ENCODE data around the gene CUBN. TPM values are rescaled to one million over a fixed set of nuclear protein-coding genes. Genes with fewer than 3 reads are reported as not detected.

CUBN gene
- total and polyA plus RNA-seq, 8 donors = 0.28 to 1.3 (median 0.66) TPM

DNA sequence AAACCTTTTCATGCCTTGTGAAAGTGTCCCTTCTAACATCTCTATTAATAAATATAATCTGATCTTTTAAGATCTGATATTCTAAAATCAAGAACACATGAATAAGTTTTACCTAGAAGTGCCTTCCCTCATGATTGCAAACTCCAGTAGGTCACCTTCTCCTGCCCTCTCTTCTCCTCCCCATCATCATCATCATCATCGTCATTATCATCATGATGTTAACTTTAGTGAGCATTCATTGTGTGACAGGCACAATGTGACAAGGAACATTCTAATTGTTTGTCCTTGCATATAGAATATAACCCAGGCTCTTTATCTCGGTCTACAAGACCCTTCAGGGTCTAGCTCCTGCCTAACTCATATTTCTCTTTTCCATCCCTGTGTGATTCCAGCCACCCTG lies 51.7 kb downstream of the CUBN start:
- Histone ChIP-seq H3K27ac (no peak overlapping the region), H3K36me3 (no peaks in the 10 kb centered on the region), H3K9me3 (no peaks in the 10 kb centered on the region), H3K27me3 (no peaks in the 10 kb centered on the region), H3K4me1 (no peaks in the 10 kb centered on the region), H3K4me3 (no peak overlapping the region)
- no peak for ATAC-seq
- intact Hi-C loops (cut with DNase I) = no loop called here
- DNase-seq = no peak
- no peak for FAIRE-seq
- WGBS, 2 donors = 72 to 75% methylated on average over 2 of the region's 2 CpGs
- TF ChIP-seq, protein P1, sequence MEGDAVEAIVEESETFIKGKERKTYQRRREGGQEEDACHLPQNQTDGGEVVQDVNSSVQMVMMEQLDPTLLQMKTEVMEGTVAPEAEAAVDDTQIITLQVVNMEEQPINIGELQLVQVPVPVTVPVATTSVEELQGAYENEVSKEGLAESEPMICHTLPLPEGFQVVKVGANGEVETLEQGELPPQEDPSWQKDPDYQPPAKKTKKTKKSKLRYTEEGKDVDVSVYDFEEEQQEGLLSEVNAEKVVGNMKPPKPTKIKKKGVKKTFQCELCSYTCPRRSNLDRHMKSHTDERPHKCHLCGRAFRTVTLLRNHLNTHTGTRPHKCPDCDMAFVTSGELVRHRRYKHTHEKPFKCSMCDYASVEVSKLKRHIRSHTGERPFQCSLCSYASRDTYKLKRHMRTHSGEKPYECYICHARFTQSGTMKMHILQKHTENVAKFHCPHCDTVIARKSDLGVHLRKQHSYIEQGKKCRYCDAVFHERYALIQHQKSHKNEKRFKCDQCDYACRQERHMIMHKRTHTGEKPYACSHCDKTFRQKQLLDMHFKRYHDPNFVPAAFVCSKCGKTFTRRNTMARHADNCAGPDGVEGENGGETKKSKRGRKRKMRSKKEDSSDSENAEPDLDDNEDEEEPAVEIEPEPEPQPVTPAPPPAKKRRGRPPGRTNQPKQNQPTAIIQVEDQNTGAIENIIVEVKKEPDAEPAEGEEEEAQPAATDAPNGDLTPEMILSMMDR (IDR thresholded peaks at IDR 0.05) = no peak

GRCh38 chr10:17077346-17077781 lies 52.2 kb downstream of the CUBN start:
- WGBS, 2 donors = 86 to 91% methylated on average over 5 of the region's 5 CpGs

GRCh38 chr10:17076626-17077345 lies 52.8 kb downstream of the CUBN start:
- no peak for DNase-seq
- H3K9me3 ChIP-seq = no peaks in the 10 kb centered on the region
- TF ChIP-seq, protein P1 (IDR thresholded peaks at IDR 0.05) = no peak
- ATAC-seq = no peak
- intact Hi-C loops (cut with DNase I) = no loop called here
- H3K36me3 ChIP-seq = no peaks in the 10 kb centered on the region
- no peaks in the 10 kb centered on the region for H3K27me3 ChIP-seq
- H3K4me3 ChIP-seq = no peak overlapping the region
- 72 to 74% methylated on average over 8 of the region's 8 CpGs for WGBS, 2 donors
- no peaks in the 10 kb centered on the region for H3K4me1 ChIP-seq
- no peak overlapping the region for H3K27ac ChIP-seq
- no peak for FAIRE-seq

More at GRCh38 chr10:17077346-17077781, 52.2 kb downstream of the CUBN start:
- intact Hi-C loops (cut with DNase I) = no loop called here
- H3K27ac ChIP-seq = no peak overlapping the region
- ATAC-seq (no peak), FAIRE-seq (no peak), DNase-seq (no peak)
- no peak overlapping the region for H3K4me3 ChIP-seq
- no peaks in the 10 kb centered on the region for H3K36me3 ChIP-seq
- no peaks in the 10 kb centered on the region for H3K4me1 ChIP-seq
- no peaks in the 10 kb centered on the region for H3K9me3 ChIP-seq
- TF ChIP-seq, protein P1 (IDR thresholded peaks at IDR 0.05) = no peak
- H3K27me3 ChIP-seq = no peaks in the 10 kb centered on the region

- 78 to 82% methylated on average over 2 of the region's 2 CpGs for WGBS, 2 donors
- intact Hi-C loops (cut with DNase I) = no loop called here
- H3K27ac ChIP-seq = peak overlapping the region in 2 of 4 donors; percentile 28 to 37
- FAIRE-seq (no peak), ATAC-seq (peak in 3 of 4 donors; percentile 36 to 89 (median 88)), DNase-seq (no peak)
- no peaks in the 10 kb centered on the region for H3K27me3 ChIP-seq
- TF ChIP-seq, protein P1 (IDR thresholded peaks at IDR 0.05) = no peak
- H3K36me3 ChIP-seq = no peaks in the 10 kb centered on the region
- H3K4me1 ChIP-seq = no peaks in the 10 kb centered on the region
- no peak overlapping the region for H3K4me3 ChIP-seq
- H3K9me3 ChIP-seq = no peaks in the 10 kb centered on the region
Observed at GRCh38 chr10:17075533-17076359, 53.9 kb downstream of the CUBN start.

- intact Hi-C loops (cut with DNase I) = no loop called here
- TF ChIP-seq, protein P1 (IDR thresholded peaks at IDR 0.05) = no peak
- no peak for FAIRE-seq
- no peaks in the 10 kb centered on the region for H3K4me1 ChIP-seq
- DNase-seq = no peak
- no peak overlapping the region for H3K27ac ChIP-seq
- H3K36me3 ChIP-seq = no peaks in the 10 kb centered on the region
- H3K4me3 ChIP-seq = no peak overlapping the region
- H3K9me3 ChIP-seq = no peaks in the 10 kb centered on the region
- no peaks in the 10 kb centered on the region for H3K27me3 ChIP-seq
- no peak for ATAC-seq
Observed at GRCh38 chr10:17074541-17074847, 55.1 kb downstream of the CUBN start.

Measured in pancreas (tissue), 10 donors.